Activated B cell treated with CpG ODN at 0.5 μM for 24 hours (primary cell): ENCODE data around the gene METTL24. TPM values are rescaled to one million over a fixed set of nuclear protein-coding genes. Genes with fewer than 3 reads are reported as not detected.

Source experiments
- ATAC-seq: fragments of 200-7000 bp; cut with Tn5 transposase; one replicate; pipeline ENCODE4 v1.10.0; 2021; ENCODE audit warnings: low read depth, mild to moderate bottlenecking, moderate library complexity
- CTCF ChIA-PET: fragments of 350-600 bp; sonication (Branson Sonifier 250); formaldehyde crosslinking; loops from one replicate; lab custom pipeline; 2021; ENCODE audit warnings: antibody characterized with exemption; lab: Charles Lee
- POLR2A ChIA-PET: fragments of 350-600 bp; sonication (Branson Sonifier 250); formaldehyde crosslinking; loops from one replicate; lab custom pipeline; 2021; ENCODE audit warnings: antibody characterized with exemption; lab: Charles Lee
- DNase-seq: peaks from one replicate; pipeline ENCODE4 v3.0.0; 2022
- H3K27ac Mint-ChIP-seq: one replicate; pipeline ENCODE4 v1.8.0; 2020; ENCODE audit warnings: mixed read lengths
- H3K27me3 Mint-ChIP-seq: one replicate; pipeline ENCODE4 v1.8.0; 2021; ENCODE audit warnings: mixed read lengths
- H3K36me3 Mint-ChIP-seq: one replicate; pipeline ENCODE4 v1.8.0; 2021; ENCODE audit warnings: low read depth, mixed read lengths
- H3K4me1 Mint-ChIP-seq: one replicate; pipeline ENCODE4 v1.8.0; 2021; ENCODE audit warnings: mixed read lengths
- H3K4me3 Mint-ChIP-seq: one replicate; pipeline ENCODE4 v1.8.0; 2020; ENCODE audit warnings: mild to moderate bottlenecking, mixed read lengths
- H3K9me3 Mint-ChIP-seq: one replicate; pipeline ENCODE4 v1.8.0; 2020; ENCODE audit warnings: mixed read lengths
- intact Hi-C: fragments of 100-400 bp; cut with micrococcal nuclease; formaldehyde crosslinking; loops from one replicate; pipeline ENCODE4 v1.15.1; 2024
- total RNA-seq: library from RNA; stranded (reverse); gene quantifications from 2 replicates; pipeline ENCODE4 v1.2.3, GENCODE V29; 2022
- TF ChIP-seq, protein P1 (sequence below): fragments of 200-600 bp; IDR thresholded peaks from one replicate; pipeline ENCODE4 v1.8.0; 2022; ENCODE audit warnings: antibody characterized with exemption, mild to moderate bottlenecking

Gene METTL24
- total RNA-seq, 1 donor from 2014 or later, result not detected

DNA sequence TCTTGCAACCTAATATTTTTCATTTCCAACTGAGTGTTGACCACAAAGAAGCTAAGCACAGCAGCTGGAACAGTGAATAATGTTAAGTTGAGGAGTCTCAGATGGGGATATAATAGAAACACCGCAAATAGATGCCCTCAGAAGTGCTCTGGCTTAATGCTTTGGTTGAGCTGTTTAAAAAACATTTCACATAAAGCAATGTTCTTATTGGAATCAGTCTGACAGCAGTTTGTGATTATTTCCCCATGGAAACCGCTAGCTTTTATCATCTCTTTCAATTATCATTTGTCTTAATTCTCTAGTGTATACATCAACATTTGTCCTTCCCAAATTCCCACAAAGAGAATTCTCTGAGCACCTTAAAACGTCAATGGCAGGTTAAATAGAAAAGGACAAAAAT, 30.8 kb downstream of the METTL24 start:
- Mint-ChIP-seq H3K27me3 (peaks cover 4% of the 10 kb centered on the region), H3K27ac (no peak overlapping the region), H3K4me3 (no peak overlapping the region), H3K9me3 (no peaks in the 10 kb centered on the region), H3K4me1 (peaks cover 3% of the 10 kb centered on the region), H3K36me3 (no peaks in the 10 kb centered on the region)
- ChIA-PET POLR2A (no interaction called here), CTCF (no interaction called here)
- intact Hi-C loops, result no loop called here
- TF ChIP-seq, protein P1, sequence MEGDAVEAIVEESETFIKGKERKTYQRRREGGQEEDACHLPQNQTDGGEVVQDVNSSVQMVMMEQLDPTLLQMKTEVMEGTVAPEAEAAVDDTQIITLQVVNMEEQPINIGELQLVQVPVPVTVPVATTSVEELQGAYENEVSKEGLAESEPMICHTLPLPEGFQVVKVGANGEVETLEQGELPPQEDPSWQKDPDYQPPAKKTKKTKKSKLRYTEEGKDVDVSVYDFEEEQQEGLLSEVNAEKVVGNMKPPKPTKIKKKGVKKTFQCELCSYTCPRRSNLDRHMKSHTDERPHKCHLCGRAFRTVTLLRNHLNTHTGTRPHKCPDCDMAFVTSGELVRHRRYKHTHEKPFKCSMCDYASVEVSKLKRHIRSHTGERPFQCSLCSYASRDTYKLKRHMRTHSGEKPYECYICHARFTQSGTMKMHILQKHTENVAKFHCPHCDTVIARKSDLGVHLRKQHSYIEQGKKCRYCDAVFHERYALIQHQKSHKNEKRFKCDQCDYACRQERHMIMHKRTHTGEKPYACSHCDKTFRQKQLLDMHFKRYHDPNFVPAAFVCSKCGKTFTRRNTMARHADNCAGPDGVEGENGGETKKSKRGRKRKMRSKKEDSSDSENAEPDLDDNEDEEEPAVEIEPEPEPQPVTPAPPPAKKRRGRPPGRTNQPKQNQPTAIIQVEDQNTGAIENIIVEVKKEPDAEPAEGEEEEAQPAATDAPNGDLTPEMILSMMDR, result no peak
- ATAC-seq (no peak), DNase-seq (no peak)

DNA sequence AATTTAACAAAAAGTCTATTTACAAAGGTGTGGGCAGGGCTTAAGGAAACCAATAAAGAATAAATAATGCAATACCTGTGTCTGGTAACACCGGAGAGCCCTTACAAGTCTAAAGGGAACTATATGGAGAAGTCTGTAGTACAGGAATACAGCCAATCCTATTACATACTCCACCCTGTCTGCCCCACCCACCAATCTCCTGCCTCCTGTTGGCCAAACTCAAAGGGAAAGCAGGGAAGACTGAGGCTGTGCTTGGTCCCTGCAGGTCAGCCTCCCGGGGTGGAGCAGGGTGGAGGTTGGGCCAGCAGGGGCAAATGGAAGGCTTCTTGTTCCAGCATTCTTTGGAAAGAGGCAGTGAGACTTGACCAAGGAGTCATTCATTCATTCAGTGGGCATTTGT, 31.5 kb downstream of the METTL24 start:
- intact Hi-C loops, result no loop called here
- Mint-ChIP-seq H3K4me1 (peaks cover 3% of the 10 kb centered on the region), H3K27ac (no peak overlapping the region), H3K36me3 (no peaks in the 10 kb centered on the region), H3K27me3 (peaks cover 4% of the 10 kb centered on the region), H3K9me3 (no peaks in the 10 kb centered on the region), H3K4me3 (no peak overlapping the region)
- CTCF ChIA-PET, result no interaction called here
- TF ChIP-seq, protein P1, result no peak
- ATAC-seq, result no peak
- POLR2A ChIA-PET, result no interaction called here
- no peak for DNase-seq

DNA sequence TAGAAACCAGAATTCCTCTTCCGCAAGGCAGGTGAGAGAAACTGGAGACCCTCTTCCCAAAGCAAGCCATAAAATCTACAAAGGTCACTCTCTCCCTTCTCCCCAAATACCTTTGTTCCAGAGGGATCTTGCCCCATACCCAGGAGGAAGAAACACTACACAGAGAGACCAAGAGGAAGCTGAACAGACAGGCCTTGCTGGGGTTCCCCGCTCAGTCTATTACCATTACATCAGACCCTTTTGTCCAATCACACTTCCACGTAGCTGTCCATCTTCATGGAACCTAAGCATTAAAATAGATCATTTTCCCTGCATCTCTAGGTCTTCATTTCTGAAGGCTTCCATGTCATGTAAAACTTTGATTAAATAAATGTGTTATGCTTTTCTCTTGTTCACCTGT, 32.1 kb downstream of the METTL24 start:
- Mint-ChIP-seq H3K27ac (no peak overlapping the region), H3K9me3 (no peaks in the 10 kb centered on the region), H3K36me3 (no peaks in the 10 kb centered on the region), H3K4me1 (peaks cover 3% of the 10 kb centered on the region), H3K27me3 (peaks cover 4% of the 10 kb centered on the region), H3K4me3 (no peak overlapping the region)
- no peak for DNase-seq
- no peak for ATAC-seq
- TF ChIP-seq, protein P1, result no peak
- CTCF ChIA-PET, result no interaction called here
- POLR2A ChIA-PET, result no interaction called here
- intact Hi-C loops, result no loop called here

GRCh38 chr6:110325197-110325596, 33.0 kb downstream of the METTL24 start:
- intact Hi-C loops, result no loop called here
- Mint-ChIP-seq H3K4me3 (no peak overlapping the region), H3K36me3 (no peaks in the 10 kb centered on the region), H3K4me1 (peaks cover 3% of the 10 kb centered on the region), H3K27ac (no peak overlapping the region), H3K9me3 (no peaks in the 10 kb centered on the region), H3K27me3 (peaks cover 2% of the 10 kb centered on the region)
- ChIA-PET POLR2A (no interaction called here), CTCF (no interaction called here)
- no peak for DNase-seq
- TF ChIP-seq, protein P1, result no peak
- no peak for ATAC-seq

- Mint-ChIP-seq H3K9me3 (no peaks in the 10 kb centered on the region), H3K4me1 (peaks cover 3% of the 10 kb centered on the region), H3K36me3 (no peaks in the 10 kb centered on the region), H3K4me3 (no peak overlapping the region), H3K27ac (no peak overlapping the region), H3K27me3 (peaks cover 6% of the 10 kb centered on the region)
- intact Hi-C loops, result no loop called here
- DNase-seq (no peak), ATAC-seq (no peak)
- TF ChIP-seq, protein P1, result no peak
- CTCF ChIA-PET, result no interaction called here
- POLR2A ChIA-PET, result no interaction called here
These were observed 33.6 kb downstream of the METTL24 start for GRCh38 chr6:110324548-110324947.
